ENCODE data around the gene EOMES. TPM values are rescaled to one million over a fixed set of nuclear protein-coding genes. Genes with fewer than 3 reads are reported as not detected.

Gene EOMES
- total RNA-seq, 1 donor from 2014 or later: not detected

DNA sequence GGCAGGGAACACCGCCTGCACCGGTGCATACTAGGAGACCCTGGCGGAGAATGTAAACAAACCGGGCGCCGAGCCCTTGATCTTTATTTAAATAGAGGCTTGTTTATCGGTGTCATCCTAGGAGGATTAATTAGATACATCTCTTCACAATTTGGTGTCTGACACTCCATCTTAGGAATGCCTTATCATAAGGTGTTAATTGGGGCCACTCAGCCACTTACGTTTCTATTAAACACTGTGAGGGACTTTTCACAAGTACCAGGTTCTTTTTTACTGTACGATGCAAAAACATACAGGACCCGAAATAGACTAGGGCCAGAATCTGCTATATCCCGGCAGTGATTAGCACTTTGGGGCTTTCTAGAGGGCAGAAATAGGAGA, 8.0 kb downstream of the EOMES start:
- Mint-ChIP-seq H3K36me3 (ENCODE audit: unreplicated experiment) (no peaks in the 10 kb centered on the region), H3K4me1 (ENCODE audit: low read depth, unreplicated experiment) (peaks cover 20% of the 10 kb centered on the region), H3K27me3 (ENCODE audit: unreplicated experiment) (peaks cover 33% of the 10 kb centered on the region), H3K27ac (ENCODE audit: unreplicated experiment) (no peak overlapping the region), H3K9me3 (ENCODE audit: unreplicated experiment) (peaks cover 6% of the 10 kb centered on the region), H3K4me3 (ENCODE audit: unreplicated experiment) (peak overlapping the region; percentile 81)
- TF ChIP-seq, protein P1, sequence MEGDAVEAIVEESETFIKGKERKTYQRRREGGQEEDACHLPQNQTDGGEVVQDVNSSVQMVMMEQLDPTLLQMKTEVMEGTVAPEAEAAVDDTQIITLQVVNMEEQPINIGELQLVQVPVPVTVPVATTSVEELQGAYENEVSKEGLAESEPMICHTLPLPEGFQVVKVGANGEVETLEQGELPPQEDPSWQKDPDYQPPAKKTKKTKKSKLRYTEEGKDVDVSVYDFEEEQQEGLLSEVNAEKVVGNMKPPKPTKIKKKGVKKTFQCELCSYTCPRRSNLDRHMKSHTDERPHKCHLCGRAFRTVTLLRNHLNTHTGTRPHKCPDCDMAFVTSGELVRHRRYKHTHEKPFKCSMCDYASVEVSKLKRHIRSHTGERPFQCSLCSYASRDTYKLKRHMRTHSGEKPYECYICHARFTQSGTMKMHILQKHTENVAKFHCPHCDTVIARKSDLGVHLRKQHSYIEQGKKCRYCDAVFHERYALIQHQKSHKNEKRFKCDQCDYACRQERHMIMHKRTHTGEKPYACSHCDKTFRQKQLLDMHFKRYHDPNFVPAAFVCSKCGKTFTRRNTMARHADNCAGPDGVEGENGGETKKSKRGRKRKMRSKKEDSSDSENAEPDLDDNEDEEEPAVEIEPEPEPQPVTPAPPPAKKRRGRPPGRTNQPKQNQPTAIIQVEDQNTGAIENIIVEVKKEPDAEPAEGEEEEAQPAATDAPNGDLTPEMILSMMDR (IDR thresholded peaks at IDR 0.05; ENCODE audit: partially characterized antibody, unreplicated experiment): no peak
- DNase-seq: no peak

DNA sequence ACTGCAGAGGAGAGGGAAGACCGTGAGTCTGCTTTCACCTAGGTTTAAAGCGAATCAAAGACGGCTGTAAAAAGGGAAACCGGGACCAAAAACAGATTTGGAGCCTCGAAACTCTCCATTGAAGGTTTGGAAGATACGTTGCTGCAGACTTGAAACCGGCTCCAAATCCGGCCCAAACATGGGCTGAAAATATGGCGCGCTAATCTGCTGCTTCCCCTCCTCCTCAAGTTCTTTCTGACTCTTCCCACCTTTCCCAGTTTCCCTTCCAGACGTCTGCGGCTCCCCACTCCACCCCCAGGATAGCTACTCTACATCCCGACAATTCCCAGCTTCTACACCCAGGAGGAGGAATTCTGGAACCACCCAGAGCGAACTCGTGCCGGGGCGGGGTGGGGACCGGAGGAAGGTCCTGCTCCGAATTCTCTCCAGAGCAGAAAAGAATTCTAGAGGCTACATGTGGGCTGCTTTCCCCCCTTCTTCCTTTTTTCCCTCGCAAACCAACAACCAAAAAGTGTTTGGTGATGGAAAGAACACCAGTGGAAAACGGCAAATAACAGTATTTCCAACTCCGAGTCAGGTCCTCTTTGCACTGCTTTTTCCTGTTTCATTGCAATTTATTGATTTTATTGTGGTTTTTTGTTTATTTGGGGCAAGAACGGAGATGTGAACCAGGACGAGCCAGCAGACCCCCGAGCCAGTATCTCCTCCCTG, 8.5 kb downstream of the EOMES start:
- TF ChIP-seq, protein P1 (IDR thresholded peaks at IDR 0.05; ENCODE audit: partially characterized antibody, unreplicated experiment): no peak
- H3K27ac Mint-ChIP-seq (ENCODE audit: unreplicated experiment): no peak overlapping the region
- peaks cover 20% of the 10 kb centered on the region for H3K4me1 Mint-ChIP-seq (ENCODE audit: low read depth, unreplicated experiment)
- peaks cover 6% of the 10 kb centered on the region for H3K9me3 Mint-ChIP-seq (ENCODE audit: unreplicated experiment)
- H3K4me3 Mint-ChIP-seq (ENCODE audit: unreplicated experiment): peak overlapping the region; percentile 92
- no peaks in the 10 kb centered on the region for H3K36me3 Mint-ChIP-seq (ENCODE audit: unreplicated experiment)
- H3K27me3 Mint-ChIP-seq (ENCODE audit: unreplicated experiment): peaks cover 27% of the 10 kb centered on the region
- no peak for DNase-seq

DNA sequence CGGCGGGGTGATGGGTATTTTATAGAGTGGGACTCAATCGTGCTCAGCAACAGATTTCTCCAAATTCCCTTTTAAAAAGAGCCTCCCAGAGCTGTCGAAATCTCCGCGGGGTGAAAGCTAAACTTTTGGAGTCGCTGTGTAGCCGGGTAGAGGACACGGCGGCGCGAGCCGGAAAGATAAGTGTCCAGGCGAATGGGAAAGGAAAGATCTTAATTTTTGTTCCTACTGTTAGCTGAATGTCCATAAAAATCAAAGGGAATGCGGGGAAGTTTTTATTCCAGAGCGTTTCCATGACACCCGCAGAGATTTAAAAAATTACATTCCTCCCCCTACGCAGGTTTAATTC, 9.1 kb downstream of the EOMES start:
- no peak overlapping the region for H3K27ac Mint-ChIP-seq (ENCODE audit: unreplicated experiment)
- H3K27me3 Mint-ChIP-seq (ENCODE audit: unreplicated experiment): peaks cover 26% of the 10 kb centered on the region
- H3K9me3 Mint-ChIP-seq (ENCODE audit: unreplicated experiment): peaks cover 3% of the 10 kb centered on the region
- H3K4me3 Mint-ChIP-seq (ENCODE audit: unreplicated experiment): peak overlapping the region; percentile 92
- TF ChIP-seq, protein P1 (IDR thresholded peaks at IDR 0.05; ENCODE audit: partially characterized antibody, unreplicated experiment): no peak
- DNase-seq: no peak
- H3K36me3 Mint-ChIP-seq (ENCODE audit: unreplicated experiment): no peaks in the 10 kb centered on the region
- peaks cover 20% of the 10 kb centered on the region for H3K4me1 Mint-ChIP-seq (ENCODE audit: low read depth, unreplicated experiment)

DNA sequence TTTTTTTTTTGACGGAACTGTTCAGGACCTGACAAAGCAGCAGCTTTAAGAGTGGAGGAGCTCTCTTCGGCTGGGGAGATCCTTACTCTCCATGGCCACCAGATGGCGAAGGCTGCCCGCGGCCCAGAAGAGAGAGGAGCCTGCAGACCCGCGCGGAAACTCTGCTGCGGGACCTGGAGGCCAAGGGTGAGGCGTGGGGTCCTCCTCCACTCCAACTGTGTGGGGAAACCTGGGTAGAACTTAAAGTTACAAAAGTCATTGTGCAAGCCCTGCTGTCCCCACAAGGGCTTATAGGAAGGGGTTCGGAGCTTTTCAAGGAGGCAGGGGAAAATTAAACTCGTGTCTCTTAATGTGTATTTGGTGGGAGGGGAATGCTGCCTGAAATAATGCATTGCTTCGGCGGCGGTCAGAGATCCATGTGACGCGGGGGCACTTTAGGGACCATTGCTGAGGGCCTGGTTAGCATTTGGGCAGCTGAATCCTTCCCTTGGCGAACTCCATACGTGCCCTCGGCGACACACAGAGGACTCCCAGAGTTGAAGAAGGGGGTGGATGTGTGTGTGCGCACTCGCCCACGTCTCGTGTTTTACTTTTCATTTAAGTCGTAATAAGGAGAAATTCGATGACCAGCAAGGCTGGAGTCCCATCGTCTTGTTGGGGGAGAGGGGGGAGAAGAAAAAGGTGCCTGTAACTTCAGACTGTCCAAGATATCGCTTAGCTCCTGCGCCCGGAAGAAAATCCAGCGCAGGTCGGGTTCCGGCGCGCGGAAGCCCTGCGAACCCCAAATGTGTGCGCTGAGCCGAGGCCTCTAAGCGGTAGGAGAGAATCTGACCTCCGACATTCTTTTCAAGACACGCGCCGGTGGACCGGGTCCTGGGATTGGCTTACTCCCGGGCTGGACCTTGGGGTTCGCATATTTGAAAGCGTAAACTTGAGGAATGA, 9.7 kb downstream of the EOMES start:
- H3K36me3 Mint-ChIP-seq (ENCODE audit: unreplicated experiment): no peaks in the 10 kb centered on the region
- H3K4me3 Mint-ChIP-seq (ENCODE audit: unreplicated experiment): peak overlapping the region; percentile 92
- peaks cover 22% of the 10 kb centered on the region for H3K27me3 Mint-ChIP-seq (ENCODE audit: unreplicated experiment)
- peaks cover 3% of the 10 kb centered on the region for H3K9me3 Mint-ChIP-seq (ENCODE audit: unreplicated experiment)
- no peak overlapping the region for H3K27ac Mint-ChIP-seq (ENCODE audit: unreplicated experiment)
- peak; percentile 83 for DNase-seq
- peaks cover 20% of the 10 kb centered on the region for H3K4me1 Mint-ChIP-seq (ENCODE audit: low read depth, unreplicated experiment)
- TF ChIP-seq, protein P1 (IDR thresholded peaks at IDR 0.05; ENCODE audit: partially characterized antibody, unreplicated experiment): peak; percentile 69

DNA sequence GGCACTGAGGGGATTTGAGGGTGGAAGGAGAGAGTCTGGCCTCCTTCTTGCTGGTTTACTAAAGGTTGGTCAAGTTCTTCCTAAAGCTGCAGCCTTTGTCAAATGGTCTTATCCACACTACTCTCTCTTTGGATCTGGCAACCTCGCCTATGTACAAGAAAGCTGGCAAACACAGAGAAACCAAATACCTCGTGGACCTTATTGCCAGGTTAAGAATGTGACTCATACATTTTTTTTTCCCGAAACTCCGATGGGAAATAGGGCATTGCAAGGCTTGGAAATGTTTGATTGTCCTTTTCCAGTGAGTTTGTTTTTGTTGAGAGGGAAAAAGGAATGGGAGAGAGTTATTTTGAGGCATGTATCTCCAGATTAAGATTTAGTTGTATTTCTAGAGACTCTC, 13.9 kb downstream of the EOMES start:
- Mint-ChIP-seq H3K36me3 (ENCODE audit: unreplicated experiment) (no peaks in the 10 kb centered on the region), H3K9me3 (ENCODE audit: unreplicated experiment) (peaks cover 2% of the 10 kb centered on the region), H3K27me3 (ENCODE audit: unreplicated experiment) (peaks cover 11% of the 10 kb centered on the region), H3K4me1 (ENCODE audit: low read depth, unreplicated experiment) (peaks cover 9% of the 10 kb centered on the region), H3K4me3 (ENCODE audit: unreplicated experiment) (no peak overlapping the region), H3K27ac (ENCODE audit: unreplicated experiment) (no peak overlapping the region)
- DNase-seq: no peak
- TF ChIP-seq, protein P1 (IDR thresholded peaks at IDR 0.05; ENCODE audit: partially characterized antibody, unreplicated experiment): no peak

All from glutamatergic neuron (in vitro differentiated cells).